Left renal pelvis (tissue), 4 donors: ENCODE data around the gene LRP4. TPM values are rescaled to one million over a fixed set of nuclear protein-coding genes. Genes with fewer than 3 reads are reported as not detected.
"Not testable (repeated sequence)": the region's sequence is repeated elsewhere in the genome, so short reads cannot be mapped to it uniquely, and the experiment has no call there.

Experiments used
- DNase-seq, 4 donors: peaks; one replicate each; pipeline ENCODE4 v3.0.0-alpha.2; 2013; ENCODE audit warnings: low read depth in 4 of 4, low spot score in 3 of 4
- polyA plus RNA-seq, 4 donors: library from polyadenylated mRNA; unstranded; fragments of 120-200 nt; gene quantifications; one replicate each; pipeline ENCODE4 v1.2.1, GENCODE V29; 2013; ENCODE audit not compliant: insufficient read length in 4 of 4

The LRP4 gene
- polyA plus RNA-seq, 4 donors, result 20.3 to 30.3 (median 27.2) TPM

GRCh38 chr11:46928701-46929100 lies 10.4 kb upstream of the LRP4 start:
- DNase-seq, result not testable (repeated sequence)

GRCh38 chr11:46927928-46928327 lies 9.6 kb upstream of the LRP4 start:
- DNase-seq, result not testable (repeated sequence)

- DNase-seq, result no peak
Measured at GRCh38 chr11:46920755-46921154, 2.4 kb upstream of the LRP4 start.

GRCh38 chr11:46918788-46919513 lies 601 bp upstream of the LRP4 start:
- DNase-seq, result no peak

- DNase-seq, result no peak
Measured at GRCh38 chr11:46917762-46918082, 628 bp downstream of the LRP4 start.

GRCh38 chr11:46917109-46917761 lies 1.1 kb downstream of the LRP4 start:
- DNase-seq, result no peak

GRCh38 chr11:46916286-46917108 lies 1.9 kb downstream of the LRP4 start:
- no peak for DNase-seq

- DNase-seq, result no peak
Measured at GRCh38 chr11:46914910-46915309, 3.4 kb downstream of the LRP4 start.

- no peak for DNase-seq
Measured at GRCh38 chr11:46914363-46914762, 4.0 kb downstream of the LRP4 start.

- DNase-seq, result no peak
Measured at GRCh38 chr11:46913484-46913883, 4.9 kb downstream of the LRP4 start.

DNA sequence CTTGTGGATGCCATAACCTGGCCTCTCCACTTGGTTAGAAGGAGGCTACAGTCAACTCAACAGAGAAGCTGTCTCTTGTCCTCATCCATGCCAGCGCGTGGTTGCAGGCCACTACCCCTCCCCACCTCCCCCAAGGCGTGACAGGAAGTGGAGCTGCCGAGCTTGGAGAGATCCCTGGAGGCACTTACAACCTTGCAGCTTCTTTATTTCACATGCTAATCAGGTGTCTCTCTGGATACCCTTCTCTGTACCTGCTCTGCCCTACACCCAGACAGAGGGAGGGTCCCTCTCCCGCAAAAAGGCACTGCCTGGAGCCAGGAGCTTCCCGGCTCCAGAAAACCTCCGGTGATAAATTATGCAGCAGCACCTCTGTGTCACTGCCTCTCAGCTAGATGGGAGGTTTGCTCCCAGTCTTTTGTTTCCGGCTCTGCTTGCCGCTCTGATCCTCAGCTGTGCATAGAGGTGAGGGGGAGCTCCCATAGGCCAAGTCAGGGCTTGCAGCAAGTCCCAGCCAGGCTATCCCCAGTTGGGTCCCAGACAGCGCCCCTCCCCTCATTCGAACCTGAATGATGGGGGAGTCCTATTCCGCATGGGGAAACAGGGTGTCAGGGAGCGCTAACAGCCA lies 5.7 kb downstream of the LRP4 start:
- DNase-seq, result no peak

GRCh38 chr11:46907606-46908005 lies 10.7 kb downstream of the LRP4 start:
- no peak for DNase-seq

- no peak for DNase-seq
Measured at GRCh38 chr11:46906609-46907041, 11.7 kb downstream of the LRP4 start.

GRCh38 chr11:46905806-46906205 lies 12.5 kb downstream of the LRP4 start:
- no peak for DNase-seq

DNA sequence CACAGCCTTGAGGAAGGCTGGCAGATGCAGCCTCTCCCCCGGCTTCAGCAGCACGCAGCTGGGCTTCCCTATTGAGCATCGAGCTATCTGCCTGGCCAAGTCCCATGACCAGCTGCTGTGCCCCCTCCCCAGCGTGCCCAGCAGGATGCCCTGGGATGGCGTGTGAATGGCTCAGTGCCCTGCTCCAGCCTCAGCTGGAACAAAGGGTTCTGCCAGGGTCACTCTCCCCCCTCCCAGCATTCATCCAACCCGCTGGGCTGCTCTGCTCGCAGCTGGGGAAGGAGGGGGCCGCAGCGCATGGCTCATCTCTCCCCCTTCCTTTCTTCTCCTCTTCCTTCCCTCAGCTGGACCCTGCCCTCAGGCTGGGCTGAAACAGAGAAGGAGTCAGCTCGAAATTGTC lies 14.5 kb downstream of the LRP4 start:
- no peak for DNase-seq

DNA sequence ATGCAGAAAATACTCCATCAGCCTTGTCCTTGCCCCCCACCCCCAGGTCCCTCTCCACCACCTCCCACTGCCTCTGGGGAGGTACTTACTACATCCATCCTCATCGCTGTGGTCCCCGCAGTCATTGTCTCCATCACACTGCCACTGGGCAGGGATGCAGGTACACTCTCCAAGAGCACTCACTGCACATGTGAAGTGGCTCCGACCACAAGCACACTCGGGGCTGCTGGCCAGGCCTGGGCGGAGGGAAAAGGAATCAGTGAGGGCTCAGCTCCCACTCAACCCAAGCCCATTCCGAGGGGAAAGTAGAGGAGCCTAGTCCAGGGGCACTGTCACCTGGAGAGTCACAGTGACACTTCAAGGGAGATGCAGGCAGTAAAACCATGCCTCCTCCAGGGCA lies 15.7 kb downstream of the LRP4 start:
- no peak for DNase-seq

DNA sequence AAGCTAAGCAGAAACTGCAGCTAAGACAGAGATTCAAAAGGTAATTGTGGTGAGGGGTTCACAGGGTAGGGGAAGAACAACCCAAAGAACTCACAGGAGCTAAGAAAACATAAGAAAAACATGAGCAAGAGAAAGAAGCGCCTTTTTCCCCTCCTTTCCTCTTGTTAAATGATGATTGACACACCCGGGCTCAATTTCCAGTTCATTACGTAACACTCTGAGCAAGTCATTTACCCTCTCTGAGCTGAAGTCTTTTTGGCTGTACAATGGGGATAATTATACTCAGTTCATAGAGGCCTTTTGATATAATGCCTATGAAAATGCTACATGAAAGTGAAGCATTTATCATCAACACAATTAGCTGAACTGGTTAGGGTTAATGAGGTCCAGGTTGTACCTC lies 17.2 kb downstream of the LRP4 start:
- no peak for DNase-seq

DNA sequence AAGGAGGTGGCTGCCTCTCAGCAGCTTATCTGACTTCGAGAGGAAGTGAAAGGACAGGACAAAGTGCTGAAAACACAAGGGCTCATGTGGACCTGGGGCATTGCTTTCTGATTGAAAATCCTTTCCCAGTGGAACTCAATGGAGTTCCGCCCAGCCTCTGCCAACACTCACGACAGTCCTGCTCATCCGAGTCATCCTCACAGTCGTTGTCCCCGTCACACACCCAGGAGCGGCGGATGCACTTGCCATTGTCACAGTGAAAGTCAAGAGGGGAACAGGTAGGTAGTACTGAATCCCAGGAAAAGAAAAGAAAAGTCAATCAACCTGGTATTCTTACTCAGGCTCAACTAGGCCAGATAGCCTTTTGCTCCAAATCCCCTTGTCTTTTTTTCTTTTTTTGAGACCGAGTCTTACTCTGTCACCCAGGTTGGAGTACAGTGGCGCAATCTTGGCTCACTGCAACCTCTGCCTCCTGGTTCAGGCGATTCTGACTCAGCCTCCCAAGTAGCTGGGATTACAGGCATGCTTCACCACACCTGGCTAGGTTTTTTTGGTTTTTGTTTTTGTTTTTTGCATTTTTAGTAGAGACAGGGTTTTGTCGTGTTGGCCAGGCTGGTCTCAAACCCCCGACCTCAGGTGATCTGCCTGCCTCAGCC lies 18.1 kb downstream of the LRP4 start:
- no peak for DNase-seq

- no peak for DNase-seq
Measured at GRCh38 chr11:46899501-46900025, 18.8 kb downstream of the LRP4 start.

DNA sequence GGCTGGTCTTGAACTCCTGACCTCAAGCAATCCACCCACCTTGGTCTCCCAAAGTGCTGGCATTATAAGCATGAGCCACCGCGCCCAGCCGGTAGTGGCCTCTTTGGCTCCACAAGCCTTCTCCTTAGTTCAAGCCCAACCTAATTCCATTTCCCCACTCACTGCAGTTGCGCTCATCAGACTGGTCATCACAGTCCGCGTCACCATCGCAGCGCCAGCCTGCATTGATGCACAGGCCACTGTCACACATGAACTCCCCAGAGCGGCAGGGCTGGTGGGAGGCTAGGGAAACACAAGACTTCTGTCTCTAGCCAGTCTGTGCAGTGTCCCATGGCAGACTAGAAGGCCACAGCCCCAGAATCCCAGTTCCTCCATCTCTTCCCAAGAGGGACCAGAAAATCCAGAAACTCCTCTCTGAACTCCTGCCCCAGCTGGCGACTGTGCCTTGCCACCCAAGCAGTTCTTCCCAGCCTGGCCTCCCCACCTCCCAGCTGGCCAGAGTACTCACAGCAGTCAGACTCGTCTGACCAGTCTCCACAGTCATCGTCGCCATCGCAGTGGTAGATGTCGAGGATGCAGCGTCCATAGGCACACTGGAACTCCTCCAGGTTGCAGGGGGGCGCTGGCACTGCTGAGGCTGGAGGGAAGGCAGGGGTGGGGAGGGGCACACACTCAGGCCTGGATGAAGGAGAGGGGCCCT lies 19.8 kb downstream of the LRP4 start:
- DNase-seq, result no peak
